ENCODE data around the gene TBRG4.
"Not testable (repeated sequence)": the region's sequence is repeated elsewhere in the genome, so short reads cannot be mapped to it uniquely, and the experiment has no call there.

Gene TBRG4

DNA sequence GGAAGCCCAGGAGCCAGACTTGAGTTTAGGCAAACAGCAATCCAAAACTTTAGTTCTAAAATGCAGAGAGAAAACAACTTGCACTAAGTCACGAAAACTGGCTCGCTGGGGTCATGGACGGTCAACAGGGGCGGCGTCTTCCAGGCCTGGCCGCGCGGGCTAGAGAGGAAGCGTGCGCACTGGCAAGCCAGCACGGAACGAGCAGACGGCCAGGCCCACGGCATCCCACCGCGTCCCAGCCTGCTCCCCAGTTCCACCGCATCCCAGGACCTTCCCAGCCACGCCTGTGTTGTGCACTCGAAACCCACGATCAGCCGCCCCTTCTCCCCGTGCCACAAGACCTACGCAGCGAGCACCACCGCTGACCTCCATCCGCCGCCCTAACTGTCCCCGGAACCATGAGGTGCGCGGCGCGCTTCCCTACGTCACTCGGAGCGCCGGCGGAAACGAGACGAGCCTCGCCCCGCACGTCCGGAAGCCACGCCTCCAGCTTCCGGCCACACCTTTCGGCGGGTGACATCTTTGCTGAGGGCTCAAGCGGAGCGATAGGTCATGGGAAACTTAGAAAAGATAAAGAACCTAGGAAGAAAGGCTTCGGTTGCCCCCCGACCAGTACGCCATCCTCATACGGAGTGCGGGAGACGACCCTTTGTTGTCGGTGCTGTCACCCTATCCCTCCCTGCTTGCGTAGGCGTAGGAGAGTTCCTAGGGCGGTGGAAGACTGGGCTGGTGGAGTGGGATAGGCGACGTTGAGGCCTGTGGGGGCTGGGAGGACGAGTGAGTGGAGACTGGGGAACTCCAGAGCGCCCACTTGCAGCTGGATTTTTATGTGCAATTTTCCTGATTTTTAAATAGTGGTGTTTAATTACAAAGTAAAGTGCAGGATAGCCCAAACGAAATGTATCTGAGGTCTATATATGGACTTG is at the start of gene TBRG4:
Gene TBRG4, minus strand, starts transcription at position 400 of the 926 bp plus-strand sequence. CDS start 2,460 bp downstream, outside the sequence.
- Mint-ChIP-seq H3K36me3 (ENCODE audit: low read depth) (peaks cover 53% of the 10 kb centered on the region), H3K27ac (peak within 1 kb of the TSS; percentile 98), H3K4me1 (ENCODE audit: low read depth) (peaks cover 44% of the 10 kb centered on the region), H3K27me3 (no peaks in the 10 kb centered on the region), H3K9me3 (no peaks in the 10 kb centered on the region), H3K4me3 (peak within 1 kb of the TSS; percentile 98)
- peak; percentile 96 for DNase-seq

DNA sequence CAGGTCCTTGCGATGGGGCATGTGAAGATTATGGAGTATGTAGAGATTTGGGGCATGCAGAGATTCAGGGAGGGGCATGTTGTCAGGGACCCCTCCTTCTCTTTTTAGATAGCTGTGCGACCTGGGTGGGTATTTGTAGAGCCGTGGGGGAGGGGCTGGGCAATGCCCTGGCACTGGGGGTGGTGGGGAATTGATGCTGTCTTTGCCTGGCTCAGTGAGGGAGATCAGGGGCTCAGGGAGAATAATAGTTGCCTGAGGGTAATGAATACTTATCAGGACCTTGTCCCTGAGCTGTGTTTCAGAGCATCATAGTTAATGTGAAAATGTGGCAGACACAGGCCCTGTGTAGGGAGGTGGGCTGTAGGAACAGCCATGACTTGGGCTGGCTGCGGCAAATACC is 49.6 kb upstream of the TBRG4 start:
- no peak for DNase-seq
- Mint-ChIP-seq H3K27me3 (peaks cover 28% of the 10 kb centered on the region), H3K9me3 (peaks cover 5% of the 10 kb centered on the region), H3K36me3 (ENCODE audit: low read depth) (no peaks in the 10 kb centered on the region), H3K4me1 (ENCODE audit: low read depth) (peaks cover 4% of the 10 kb centered on the region), H3K27ac (peak overlapping the region; percentile 47), H3K4me3 (no peak overlapping the region)

DNA sequence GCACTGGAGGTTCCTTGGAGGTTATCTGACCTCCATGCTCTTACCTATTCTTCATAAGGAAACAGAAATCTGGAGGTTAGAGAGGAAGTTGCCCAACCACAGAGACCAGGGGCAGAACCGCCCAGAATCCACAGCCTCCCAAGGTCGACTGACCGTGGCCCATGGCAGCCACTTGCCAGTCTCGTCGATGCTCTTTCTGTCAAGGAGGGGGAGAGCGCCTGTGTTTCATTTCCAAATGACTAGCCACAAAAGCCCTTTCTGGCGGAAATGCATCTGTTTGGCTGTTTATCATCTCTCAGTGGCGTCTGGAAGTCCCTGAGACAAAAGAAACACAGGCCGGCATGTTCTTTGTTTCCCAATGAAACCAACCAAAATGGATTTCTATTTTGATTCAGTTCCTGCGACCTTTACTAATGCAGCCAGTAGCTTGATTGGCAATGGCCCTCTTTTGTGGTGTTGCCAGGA is 49.0 kb upstream of the TBRG4 start:
- no peak overlapping the region for H3K27ac Mint-ChIP-seq
- H3K36me3 Mint-ChIP-seq (ENCODE audit: low read depth): no peaks in the 10 kb centered on the region
- H3K9me3 Mint-ChIP-seq: peaks cover 5% of the 10 kb centered on the region
- H3K4me3 Mint-ChIP-seq: no peak overlapping the region
- peaks cover 35% of the 10 kb centered on the region for H3K27me3 Mint-ChIP-seq
- DNase-seq: no peak
- H3K4me1 Mint-ChIP-seq (ENCODE audit: low read depth): peaks cover 4% of the 10 kb centered on the region

DNA sequence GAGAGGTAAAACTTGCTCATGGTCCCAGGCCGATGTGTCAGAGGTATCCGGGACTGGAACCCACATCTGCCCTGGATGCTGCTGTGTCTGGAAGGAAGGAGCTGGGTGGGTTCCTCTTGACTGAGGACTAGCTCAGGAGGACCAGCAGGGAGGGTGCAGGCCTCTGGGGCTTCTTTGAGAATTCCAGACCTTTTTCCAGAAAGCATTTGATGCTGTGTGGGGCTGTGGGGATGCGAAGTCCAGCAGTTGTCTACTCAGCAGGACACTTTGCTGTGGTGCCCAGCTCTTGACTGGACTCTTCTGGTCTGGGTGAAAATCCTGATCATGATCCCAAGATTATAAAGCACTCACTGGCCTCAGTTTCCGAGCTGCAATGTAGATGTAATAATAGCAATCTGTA is 47.8 kb upstream of the TBRG4 start:
- no peak for DNase-seq
- Mint-ChIP-seq H3K9me3 (no peaks in the 10 kb centered on the region), H3K4me1 (ENCODE audit: low read depth) (peaks cover 4% of the 10 kb centered on the region), H3K36me3 (ENCODE audit: low read depth) (no peaks in the 10 kb centered on the region), H3K27me3 (peaks cover 36% of the 10 kb centered on the region), H3K27ac (no peak overlapping the region), H3K4me3 (no peak overlapping the region)

DNA sequence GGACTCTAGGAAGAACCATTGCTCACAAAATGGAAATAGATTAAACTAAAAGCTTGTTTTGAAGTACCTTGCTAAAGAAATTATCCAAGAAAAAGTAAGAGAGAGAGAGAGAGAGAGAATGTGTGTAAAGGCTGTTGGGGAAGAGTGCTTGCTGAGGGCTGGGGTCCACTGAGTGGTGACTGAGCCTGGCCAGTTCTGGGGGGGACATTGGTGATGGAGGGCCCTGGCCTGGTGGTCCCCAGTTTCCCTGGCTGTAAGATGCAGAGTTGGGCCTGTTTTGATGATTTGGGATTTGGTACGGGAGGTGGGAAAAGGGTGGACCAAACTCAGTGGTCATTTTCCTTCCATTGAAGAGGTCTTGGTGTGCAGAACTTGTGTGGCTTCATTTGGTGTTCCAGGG is 47.0 kb upstream of the TBRG4 start:
- Mint-ChIP-seq H3K9me3 (no peaks in the 10 kb centered on the region), H3K4me1 (ENCODE audit: low read depth) (peaks cover 4% of the 10 kb centered on the region), H3K27me3 (peaks cover 36% of the 10 kb centered on the region), H3K36me3 (ENCODE audit: low read depth) (no peaks in the 10 kb centered on the region), H3K27ac (no peak overlapping the region), H3K4me3 (no peak overlapping the region)
- DNase-seq: no peak

DNA sequence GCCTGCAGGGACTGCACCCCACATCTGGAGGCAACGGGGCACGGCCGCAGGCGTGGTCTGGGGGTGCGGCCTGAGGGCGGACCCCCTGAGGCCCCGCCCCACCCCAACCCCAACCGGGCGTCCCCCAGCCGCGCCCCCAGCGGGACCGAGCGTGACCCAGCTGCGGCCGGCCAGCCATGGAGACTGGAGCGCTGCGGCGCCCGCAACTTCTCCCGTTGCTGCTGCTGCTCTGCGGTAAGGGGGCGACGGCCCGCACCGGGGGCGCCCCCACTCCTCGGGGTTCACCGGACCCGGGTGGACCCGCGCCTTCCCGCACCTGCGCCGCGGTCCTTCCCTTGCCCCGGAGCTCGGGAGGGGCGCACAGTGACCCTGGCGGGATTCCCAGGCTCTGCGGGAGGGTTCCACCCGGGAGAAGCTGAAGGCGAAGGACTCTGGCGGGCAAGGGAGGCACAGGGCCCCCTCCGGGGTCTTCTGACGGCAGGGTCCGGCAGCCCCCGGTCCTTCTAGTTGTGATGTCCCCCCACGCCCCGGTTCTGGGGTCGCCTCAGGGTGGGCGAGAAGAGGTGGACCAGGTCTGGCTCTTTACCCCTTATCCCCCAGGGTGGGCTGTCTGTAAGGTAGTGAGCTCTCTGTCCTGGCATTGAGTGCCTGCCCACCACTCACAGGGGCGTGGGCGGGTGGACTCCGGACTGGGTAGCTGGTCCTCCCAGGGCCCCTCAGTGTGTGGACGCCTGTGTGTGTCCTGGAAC is 46.3 kb upstream of the TBRG4 start, which contains the start of gene RAMP3:
Gene RAMP3, plus strand, starts transcription at position 139 of the 749 bp plus-strand sequence. Its CDS starts 38 bp downstream, at position 177.
- H3K27me3 Mint-ChIP-seq: peaks cover 36% of the 10 kb centered on the region
- H3K27ac Mint-ChIP-seq: no peak within 1 kb of the TSS
- H3K9me3 Mint-ChIP-seq: no peaks in the 10 kb centered on the region
- DNase-seq: no peak
- no peaks in the 10 kb centered on the region for H3K36me3 Mint-ChIP-seq (ENCODE audit: low read depth)
- peaks cover 4% of the 10 kb centered on the region for H3K4me1 Mint-ChIP-seq (ENCODE audit: low read depth)
- H3K4me3 Mint-ChIP-seq: no peak within 1 kb of the TSS

DNA sequence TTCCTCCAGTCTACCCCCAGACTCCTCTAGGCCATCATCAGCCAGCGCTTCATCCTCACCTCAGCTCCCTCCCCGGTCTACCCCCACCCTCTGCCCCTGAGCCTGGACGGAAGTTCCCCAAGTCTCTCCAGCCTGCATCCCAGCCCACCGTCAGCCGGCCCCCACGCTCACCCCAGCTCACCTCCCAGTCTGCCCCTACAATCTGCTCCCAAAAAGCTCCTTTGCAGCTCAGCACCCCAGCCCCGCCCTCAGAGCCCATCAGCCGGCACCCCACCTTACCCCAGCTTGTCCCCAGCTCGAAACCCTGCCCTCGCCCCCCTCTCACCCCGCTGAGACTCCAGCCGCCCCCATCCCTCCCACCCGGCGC is 45.8 kb upstream of the TBRG4 start:
- H3K4me3 Mint-ChIP-seq: no peak overlapping the region

DNA sequence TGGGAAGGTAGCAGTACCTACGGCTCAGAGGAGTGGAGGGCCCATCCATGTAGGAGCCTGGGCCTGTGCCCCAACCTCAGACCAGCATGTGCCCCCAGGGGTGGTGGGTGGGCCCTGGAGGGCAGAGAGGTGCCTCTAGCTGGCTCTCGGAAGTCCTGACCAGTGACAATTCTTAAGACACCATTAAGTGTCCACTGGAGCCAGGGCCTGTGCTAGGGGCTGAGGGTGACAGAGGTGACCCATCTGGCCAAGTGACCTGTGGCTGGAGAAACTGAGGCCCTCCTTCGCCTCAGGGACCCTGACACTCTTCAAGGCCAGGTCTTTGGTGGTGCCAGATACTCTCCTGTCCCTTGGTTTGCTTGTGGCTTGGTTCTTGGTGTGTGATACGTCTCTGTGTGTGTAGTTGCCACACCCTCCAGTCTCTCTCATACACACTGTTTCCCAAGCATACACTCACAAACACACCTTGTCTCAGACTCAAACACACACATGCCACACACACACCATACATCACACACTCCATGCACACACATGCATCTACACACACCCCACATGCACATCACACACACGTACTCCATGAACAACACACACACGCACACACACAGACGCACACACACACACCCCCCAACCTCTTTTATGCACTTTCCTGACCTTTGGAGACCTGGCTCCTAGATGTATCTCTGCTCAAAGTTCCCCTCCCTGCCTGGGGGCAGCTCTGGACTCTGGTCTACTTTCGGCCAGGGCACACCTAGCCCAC is 45.2 kb upstream of the TBRG4 start:
- Mint-ChIP-seq H3K27ac (no peak overlapping the region), H3K4me3 (no peak overlapping the region), H3K27me3 (peaks cover 36% of the 10 kb centered on the region), H3K4me1 (ENCODE audit: low read depth) (peaks cover 4% of the 10 kb centered on the region), H3K36me3 (ENCODE audit: low read depth) (no peaks in the 10 kb centered on the region), H3K9me3 (no peaks in the 10 kb centered on the region)
- DNase-seq: no peak

More for the DNA sequence above, 45.8 kb upstream of the TBRG4 start:
- peaks cover 4% of the 10 kb centered on the region for H3K4me1 Mint-ChIP-seq (ENCODE audit: low read depth)
- H3K27me3 Mint-ChIP-seq: peaks cover 36% of the 10 kb centered on the region
- no peaks in the 10 kb centered on the region for H3K36me3 Mint-ChIP-seq (ENCODE audit: low read depth)
- no peak overlapping the region for H3K27ac Mint-ChIP-seq
- no peaks in the 10 kb centered on the region for H3K9me3 Mint-ChIP-seq
- DNase-seq: no peak

DNA sequence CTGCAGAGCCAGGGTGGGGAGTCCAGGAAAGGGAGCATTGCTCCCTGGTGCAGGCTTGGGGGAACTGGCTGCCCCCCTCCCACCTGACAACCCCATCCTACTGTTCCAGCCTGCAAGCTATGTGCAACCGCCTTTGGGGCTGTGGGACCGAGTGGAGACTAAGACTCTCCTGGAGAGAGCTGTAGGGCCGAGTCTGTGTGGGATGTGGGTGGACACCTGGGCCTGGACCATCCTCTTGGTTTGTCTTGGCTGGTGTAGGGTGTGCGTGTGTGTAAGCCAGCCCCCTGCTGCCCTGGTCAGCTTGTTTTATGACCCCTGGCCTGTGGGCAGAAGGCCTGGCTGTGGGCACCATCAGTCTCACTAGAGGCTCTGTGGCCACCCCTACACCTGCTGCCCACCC is 44.4 kb upstream of the TBRG4 start:
- Mint-ChIP-seq H3K4me1 (ENCODE audit: low read depth) (peaks cover 4% of the 10 kb centered on the region), H3K4me3 (no peak overlapping the region), H3K27me3 (peaks cover 36% of the 10 kb centered on the region), H3K36me3 (ENCODE audit: low read depth) (no peaks in the 10 kb centered on the region), H3K27ac (no peak overlapping the region), H3K9me3 (no peaks in the 10 kb centered on the region)
- DNase-seq: no peak

DNA sequence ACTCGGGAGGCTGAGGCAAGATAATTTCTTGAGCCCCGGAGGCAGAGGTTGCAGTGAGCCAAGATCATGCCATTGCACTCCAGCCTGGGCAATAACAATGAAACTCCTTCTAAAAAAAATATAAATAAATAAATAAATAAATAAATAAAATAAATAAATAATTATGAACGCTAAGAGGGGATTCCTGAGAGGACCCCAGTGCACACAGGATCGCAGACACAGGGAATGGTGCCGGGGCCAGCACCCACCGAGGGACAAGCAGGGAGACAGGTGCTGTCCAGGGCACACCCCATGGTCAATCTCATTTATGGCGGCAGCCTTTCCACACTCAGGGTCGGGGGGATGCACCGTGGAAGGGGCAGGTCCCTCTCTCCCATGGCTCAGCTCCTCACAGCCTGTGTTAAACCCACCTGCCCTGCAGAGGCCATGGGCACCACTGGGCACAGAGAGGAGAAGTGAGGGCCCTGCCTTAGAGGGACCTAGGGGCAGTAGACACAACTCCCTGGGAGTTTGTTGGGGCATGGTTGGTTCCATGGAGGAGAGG is 43.9 kb upstream of the TBRG4 start:
- no peak overlapping the region for H3K4me3 Mint-ChIP-seq
- no peaks in the 10 kb centered on the region for H3K36me3 Mint-ChIP-seq (ENCODE audit: low read depth)
- H3K4me1 Mint-ChIP-seq (ENCODE audit: low read depth): peaks cover 3% of the 10 kb centered on the region
- H3K27me3 Mint-ChIP-seq: peaks cover 36% of the 10 kb centered on the region
- DNase-seq: no peak
- no peaks in the 10 kb centered on the region for H3K9me3 Mint-ChIP-seq
- no peak overlapping the region for H3K27ac Mint-ChIP-seq

DNA sequence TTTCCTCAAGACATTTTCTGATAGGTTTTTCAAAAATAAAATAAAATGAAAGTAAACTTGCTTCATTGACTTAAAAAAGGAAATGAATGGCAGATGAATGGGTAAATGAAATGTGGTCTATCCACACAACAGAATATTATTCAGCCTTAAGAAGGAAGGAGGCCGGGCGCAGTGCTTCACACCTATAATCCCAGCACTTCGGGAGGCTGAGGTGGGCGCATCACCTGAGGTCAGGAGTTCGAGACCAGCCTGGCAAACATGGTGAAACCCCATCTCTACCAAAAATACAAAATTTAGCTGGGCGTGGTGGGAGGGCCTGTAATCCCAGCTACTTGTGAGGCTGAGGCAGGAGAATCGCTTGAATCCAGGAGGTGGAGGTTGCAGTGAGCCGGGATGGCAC is 42.4 kb upstream of the TBRG4 start:
- DNase-seq; H3K36me3 Mint-ChIP-seq (ENCODE audit: low read depth); H3K9me3 Mint-ChIP-seq; H3K27ac Mint-ChIP-seq; H3K4me1 Mint-ChIP-seq (ENCODE audit: low read depth); H3K4me3 Mint-ChIP-seq: not testable (repeated sequence)
- H3K27me3 Mint-ChIP-seq: peaks cover 27% of the 10 kb centered on the region

DNA sequence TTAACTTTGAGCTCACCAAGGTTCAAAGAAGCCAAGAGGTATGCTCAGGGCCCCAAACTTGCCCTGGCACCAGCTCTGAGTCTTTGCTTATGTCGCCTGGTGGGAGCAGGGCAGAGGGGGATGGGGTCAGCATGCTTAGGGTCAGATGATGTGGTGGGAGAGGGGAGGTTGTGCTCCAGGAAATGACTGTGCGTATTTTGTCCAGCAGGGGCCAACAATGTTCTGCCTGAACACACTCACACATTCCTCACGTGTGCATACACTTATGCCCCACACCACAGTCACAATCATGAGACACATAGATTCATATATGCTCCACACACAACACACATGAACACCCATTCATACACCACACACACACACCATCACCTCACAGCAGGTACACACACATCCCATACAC is 41.7 kb upstream of the TBRG4 start:
- no peak overlapping the region for H3K4me3 Mint-ChIP-seq
- no peaks in the 10 kb centered on the region for H3K9me3 Mint-ChIP-seq
- peaks cover 25% of the 10 kb centered on the region for H3K27me3 Mint-ChIP-seq
- H3K27ac Mint-ChIP-seq: no peak overlapping the region
- H3K4me1 Mint-ChIP-seq (ENCODE audit: low read depth): peaks cover 2% of the 10 kb centered on the region
- no peak for DNase-seq
- H3K36me3 Mint-ChIP-seq (ENCODE audit: low read depth): no peaks in the 10 kb centered on the region

DNA sequence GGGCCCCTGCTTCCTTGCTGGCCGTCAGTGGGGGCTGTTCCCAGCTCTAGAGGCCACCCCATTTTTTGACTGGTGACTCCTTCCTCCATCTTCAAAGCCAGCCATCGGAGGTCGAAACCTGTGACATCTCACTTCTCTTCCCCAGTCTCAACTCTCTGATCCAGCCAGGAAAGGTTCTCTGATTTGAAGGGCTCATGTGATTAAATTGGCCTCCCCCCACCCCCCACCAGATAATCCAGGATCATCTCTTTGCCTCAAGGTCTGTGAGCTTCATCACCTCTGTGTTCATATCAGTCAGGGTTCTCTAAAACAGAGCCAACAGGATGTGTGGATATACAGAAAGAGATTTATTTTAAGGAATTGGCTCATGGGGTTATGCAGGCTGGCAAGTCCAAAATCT is 40.5 kb upstream of the TBRG4 start:
- Mint-ChIP-seq H3K27ac (no peak overlapping the region), H3K36me3 (ENCODE audit: low read depth) (no peaks in the 10 kb centered on the region), H3K4me3 (no peak overlapping the region), H3K27me3 (peaks cover 19% of the 10 kb centered on the region), H3K4me1 (ENCODE audit: low read depth) (peaks cover 2% of the 10 kb centered on the region), H3K9me3 (no peaks in the 10 kb centered on the region)
- DNase-seq: no peak

DNA sequence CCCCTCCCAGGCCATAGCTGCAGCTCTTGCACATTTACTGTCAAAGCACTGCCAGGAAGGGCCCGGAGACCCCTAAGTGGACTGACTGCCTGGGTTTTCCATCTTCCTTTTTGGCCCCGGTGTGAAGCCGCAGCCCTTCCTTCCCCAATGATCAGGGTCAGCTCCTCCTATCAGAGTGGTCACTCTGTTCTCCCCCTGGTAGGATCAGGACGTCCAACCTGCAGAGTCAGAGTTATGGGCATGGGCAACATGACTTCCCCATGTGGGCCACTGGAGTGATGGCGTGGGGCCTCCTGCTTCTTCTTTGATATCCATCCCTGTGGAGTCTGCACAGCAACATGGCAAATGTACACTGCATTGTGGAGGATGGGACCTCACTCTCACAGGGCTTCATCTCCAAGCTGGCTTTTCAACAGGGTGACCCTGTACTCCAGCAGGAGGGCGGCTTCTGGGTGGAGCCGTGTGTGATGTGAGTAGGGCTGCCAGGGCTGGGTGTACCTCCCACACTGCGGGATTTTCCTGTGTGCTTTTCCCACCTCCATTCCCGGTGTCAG is 39.7 kb upstream of the TBRG4 start:
- Mint-ChIP-seq H3K4me1 (ENCODE audit: low read depth) (no peaks in the 10 kb centered on the region), H3K27me3 (peaks cover 17% of the 10 kb centered on the region), H3K36me3 (ENCODE audit: low read depth) (no peaks in the 10 kb centered on the region), H3K9me3 (no peaks in the 10 kb centered on the region), H3K4me3 (no peak overlapping the region), H3K27ac (no peak overlapping the region)
- no peak for DNase-seq

Measured in activated T-cell treated with anti-CD3 and anti-CD28 coated beads, Interleukin-2, amount 50 U/mL, for 24 hours (primary cell).